Measurements from ENCODE around the gene DOCK9.

Gene DOCK9

GRCh38 chr13:98938801-98939200, 39.1 kb downstream of the DOCK9 start:
- H3K27ac ChIP-seq, result no peak overlapping the region
- TF ChIP-seq, protein P1, sequence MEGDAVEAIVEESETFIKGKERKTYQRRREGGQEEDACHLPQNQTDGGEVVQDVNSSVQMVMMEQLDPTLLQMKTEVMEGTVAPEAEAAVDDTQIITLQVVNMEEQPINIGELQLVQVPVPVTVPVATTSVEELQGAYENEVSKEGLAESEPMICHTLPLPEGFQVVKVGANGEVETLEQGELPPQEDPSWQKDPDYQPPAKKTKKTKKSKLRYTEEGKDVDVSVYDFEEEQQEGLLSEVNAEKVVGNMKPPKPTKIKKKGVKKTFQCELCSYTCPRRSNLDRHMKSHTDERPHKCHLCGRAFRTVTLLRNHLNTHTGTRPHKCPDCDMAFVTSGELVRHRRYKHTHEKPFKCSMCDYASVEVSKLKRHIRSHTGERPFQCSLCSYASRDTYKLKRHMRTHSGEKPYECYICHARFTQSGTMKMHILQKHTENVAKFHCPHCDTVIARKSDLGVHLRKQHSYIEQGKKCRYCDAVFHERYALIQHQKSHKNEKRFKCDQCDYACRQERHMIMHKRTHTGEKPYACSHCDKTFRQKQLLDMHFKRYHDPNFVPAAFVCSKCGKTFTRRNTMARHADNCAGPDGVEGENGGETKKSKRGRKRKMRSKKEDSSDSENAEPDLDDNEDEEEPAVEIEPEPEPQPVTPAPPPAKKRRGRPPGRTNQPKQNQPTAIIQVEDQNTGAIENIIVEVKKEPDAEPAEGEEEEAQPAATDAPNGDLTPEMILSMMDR (conservative IDR thresholded peaks at IDR 0.05), result no peak

DNA sequence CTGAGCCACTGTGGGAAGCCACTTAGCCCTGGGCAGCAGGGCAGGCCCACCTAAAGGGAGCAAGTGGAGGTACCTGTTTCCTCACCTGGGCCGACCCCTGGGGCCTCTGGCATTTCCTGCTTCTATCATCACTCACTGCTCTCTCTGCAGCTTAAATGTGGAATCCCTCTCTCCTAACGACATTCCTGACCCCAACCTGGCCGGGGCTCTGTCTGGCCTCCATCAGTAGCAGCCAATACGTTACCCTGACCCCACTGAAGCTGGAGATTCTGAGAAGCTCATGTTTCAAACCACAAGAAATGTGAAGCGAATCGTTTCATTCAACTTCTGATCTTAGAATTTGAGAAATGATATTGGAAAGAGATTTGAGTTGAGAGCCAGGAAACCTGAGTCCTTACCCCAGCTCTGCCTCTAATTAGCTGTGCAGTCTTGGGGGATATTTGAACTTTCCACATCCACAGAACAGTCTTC, 39.9 kb downstream of the DOCK9 start:
- H3K27ac ChIP-seq, result no peak overlapping the region
- TF ChIP-seq, protein P1 (conservative IDR thresholded peaks at IDR 0.05), result no peak

DNA sequence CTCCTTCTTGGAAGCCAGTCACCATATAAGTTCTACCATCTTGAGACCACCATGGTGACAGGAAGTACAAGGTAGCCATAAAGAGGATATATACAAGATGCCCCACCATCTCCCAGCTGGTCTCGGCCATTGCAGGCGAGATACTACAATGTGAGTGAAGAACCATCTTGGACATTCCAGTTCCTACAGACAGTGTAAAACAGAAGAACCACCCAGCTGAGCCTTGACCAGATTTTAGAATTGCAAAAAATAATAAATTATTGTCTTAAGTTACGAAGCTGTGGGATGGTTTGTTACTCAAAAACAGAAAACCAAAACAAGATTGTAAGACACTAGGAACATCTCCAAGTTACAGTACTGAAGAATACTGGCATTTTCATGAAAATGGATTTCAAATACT, 43.6 kb downstream of the DOCK9 start:
- TF ChIP-seq, protein P1 (conservative IDR thresholded peaks at IDR 0.05), result no peak
- no peak overlapping the region for H3K27ac ChIP-seq

GRCh38 chr13:98930151-98930591, 47.7 kb downstream of the DOCK9 start:
- TF ChIP-seq, protein P1 (conservative IDR thresholded peaks at IDR 0.05), result no peak
- H3K27ac ChIP-seq, result no peak overlapping the region

- no peak overlapping the region for H3K27ac ChIP-seq
- TF ChIP-seq, protein P1 (conservative IDR thresholded peaks at IDR 0.05), result no peak
Observed at GRCh38 chr13:98927951-98928927, 49.6 kb downstream of the DOCK9 start.

GRCh38 chr13:98925949-98926348, 51.9 kb downstream of the DOCK9 start:
- TF ChIP-seq, protein P1 (conservative IDR thresholded peaks at IDR 0.05), result no peak

GRCh38 chr13:98923641-98924397, 54.0 kb downstream of the DOCK9 start:
- TF ChIP-seq, protein P1 (conservative IDR thresholded peaks at IDR 0.05), result no peak
- no peak overlapping the region for H3K27ac ChIP-seq

More at GRCh38 chr13:98925949-98926348, 51.9 kb downstream of the DOCK9 start:
- no peak overlapping the region for H3K27ac ChIP-seq

Data from VCaP (cell line).